Measurements from ENCODE around the gene PAK6. TPM values are rescaled to one million over a fixed set of nuclear protein-coding genes. Genes with fewer than 3 reads are reported as not detected.

PAK6 gene
- polyA plus RNA-seq, 1 of the 3 experiments (the other 2 are of a cell fraction) = 0.07 TPM

GRCh38 chr15:40306371-40306770, 67.5 kb downstream of the PAK6 start:
- CTCF ChIA-PET = interaction anchor here (1.1 to 70.6 kb wide), 7 partner anchors 8 to 261 kb away, joined by 4 to 2194 read pairs (median 65); partner anchors contain the start of genes ANKRD63, CCDC9B, DISP2 and INAFM2
- DNase-seq = no peak
- Histone ChIP-seq H3K27me3 (ENCODE audit: insufficient read depth) (no peaks in the 10 kb centered on the region; the same call in 1 of the 2 replicates), H3K9ac (no peak overlapping the region), H3K9me3 (no peaks in the 10 kb centered on the region), H3K4me1 (ENCODE audit: control insufficient read depth in 1 of 2, insufficient read depth in 2 of 2, low read depth in 1 of 2, low read length in 1 of 2) (peaks cover 0 to 23% of the 10 kb centered on the region in 2 experiments; a peak in 1 of 4 replicates), H3K27ac (ENCODE audit: low read depth in 2 of 2, low read length in 1 of 2) (no peak overlapping the region), H3K36me3 (replicated peaks in 1 of 2; ENCODE audit: control insufficient read depth in 1 of 2, insufficient read depth in 2 of 2, low read length in 1 of 2) (no peaks in the 10 kb centered on the region), H3K4me2 (no peak overlapping the region), H3K4me3 (ENCODE audit: low read depth in 2 of 2, low read length in 1 of 2) (no peak overlapping the region), H3K9me2 (no peaks in the 10 kb centered on the region), H4K20me1 (ENCODE audit: insufficient read depth) (no peaks in the 10 kb centered on the region), H3F3A (replicated peaks; ENCODE audit: insufficient read depth) (no peaks in the 10 kb centered on the region), H2AFZ (ENCODE audit: low read depth) (no peak overlapping the region), H3K79me2 (ENCODE audit: insufficient read depth) (no peaks in the 10 kb centered on the region)
- TF ChIP-seq RAD21 (IDR thresholded peaks at IDR 0.05; ENCODE audit: low read length) = no peak
- TF ChIP-seq EP300 (IDR thresholded peaks at IDR 0.05; ENCODE audit: borderline replicate concordance in 1 of 2, low read depth in 1 of 2, low read length in 1 of 2) = no peak
- TF ChIP-seq MEF2A (IDR thresholded peaks at IDR 0.05; ENCODE audit: borderline replicate concordance, low read depth) = no peak
- no peak for TF ChIP-seq ELF1 (IDR thresholded peaks at IDR 0.05)
- no peak for TF ChIP-seq RFX5 (IDR thresholded peaks at IDR 0.05; ENCODE audit: low read length)
- no peak for TF ChIP-seq TEAD4 (IDR thresholded peaks at IDR 0.05; ENCODE audit: borderline replicate concordance, insufficient read depth)
- TF ChIP-seq YY1 (IDR thresholded peaks at IDR 0.05; ENCODE audit: low read depth) = no peak
- no peak for TF ChIP-seq MAX (IDR thresholded peaks at IDR 0.05; ENCODE audit: low read depth)
- TF ChIP-seq FOXJ3 (CRISPR knock-in tag; IDR thresholded peaks at IDR 0.05) = no peak
- no peak for TF ChIP-seq SMC3 (IDR thresholded peaks at IDR 0.05; ENCODE audit: low read depth, low read length)
- POLR2A ChIA-PET = no interaction called here
- 29% methylated on average over 1 of the region's 5 CpGs for WGBS (ENCODE audit: low lambda C conversion rate)

- Histone ChIP-seq H3F3A (replicated peaks; ENCODE audit: insufficient read depth) (no peaks in the 10 kb centered on the region), H3K79me2 (ENCODE audit: insufficient read depth) (no peaks in the 10 kb centered on the region), H3K4me2 (no peak overlapping the region), H3K9me2 (no peaks in the 10 kb centered on the region), H2AFZ (ENCODE audit: low read depth) (no peak overlapping the region), H3K27me3 (ENCODE audit: insufficient read depth) (no peaks in the 10 kb centered on the region; the same call in 1 of the 2 replicates), H4K20me1 (ENCODE audit: insufficient read depth) (no peaks in the 10 kb centered on the region), H3K9ac (no peak overlapping the region), H3K27ac (ENCODE audit: low read depth in 2 of 2, low read length in 1 of 2) (no peak overlapping the region), H3K9me3 (no peaks in the 10 kb centered on the region), H3K4me1 (ENCODE audit: control insufficient read depth in 1 of 2, insufficient read depth in 2 of 2, low read depth in 1 of 2, low read length in 1 of 2) (peaks cover 0 to 18% of the 10 kb centered on the region in 2 experiments; a peak in 1 of 4 replicates), H3K36me3 (replicated peaks in 1 of 2; ENCODE audit: control insufficient read depth in 1 of 2, insufficient read depth in 2 of 2, low read length in 1 of 2) (no peaks in the 10 kb centered on the region), H3K4me3 (ENCODE audit: low read depth in 2 of 2, low read length in 1 of 2) (no peak overlapping the region)
- ChIA-PET POLR2A (no interaction called here), CTCF (interaction anchor here (1.1 to 70.6 kb wide), 8 partner anchors 7 to 262 kb away, joined by 3 to 2194 read pairs (median 34); partner anchors contain the start of genes ANKRD63, CCDC9B, DISP2 and INAFM2)
- no peak for DNase-seq
- no peak for TF ChIP-seq CHD2 (IDR thresholded peaks at IDR 0.05; ENCODE audit: low read length, partially characterized antibody)
- TF ChIP-seq SIN3A (IDR thresholded peaks at IDR 0.05; ENCODE audit: borderline replicate concordance, low read depth, low read length) = no peak
- TF ChIP-seq NRF1 (IDR thresholded peaks at IDR 0.05; ENCODE audit: low read depth, low read length) = no peak
- TF ChIP-seq EP300 (IDR thresholded peaks at IDR 0.05; ENCODE audit: borderline replicate concordance in 1 of 2, low read depth in 1 of 2, low read length in 1 of 2) = no peak
- TF ChIP-seq RXRA (IDR thresholded peaks at IDR 0.05; ENCODE audit: borderline replicate concordance, low read depth) = no peak
- no peak for TF ChIP-seq NFIC (IDR thresholded peaks at IDR 0.05; ENCODE audit: borderline replicate concordance)
- no peak for TF ChIP-seq FOXM1 (IDR thresholded peaks at IDR 0.05; ENCODE audit: low read depth)
- no peak for TF ChIP-seq CTCF (IDR thresholded peaks at IDR 0.05)
- no peak for TF ChIP-seq EZH2phosphoT487 (IDR thresholded peaks at IDR 0.05; ENCODE audit: borderline replicate concordance, low read depth)
- TF ChIP-seq USF1 (IDR thresholded peaks at IDR 0.05; ENCODE audit: borderline replicate concordance, low read depth) = no peak
- no peak for TF ChIP-seq PBX3 (IDR thresholded peaks at IDR 0.05)
- TF ChIP-seq ZBTB33 (IDR thresholded peaks at IDR 0.05; ENCODE audit: borderline replicate concordance, low read depth) = no peak
- TF ChIP-seq GABPA (IDR thresholded peaks at IDR 0.05; ENCODE audit: low read depth) = no peak
- 79% methylated on average over 5 of the region's 7 CpGs for WGBS (ENCODE audit: low lambda C conversion rate)
These were observed 68.0 kb downstream of the PAK6 start for GRCh38 chr15:40306908-40307307.
